Brain microvascular endothelial cell (primary cell): ENCODE data around the gene SCN11A.

Experiments
- DNase-seq: peaks from one replicate; pipeline ENCODE4 v3.0.0-alpha.2; 2020
- H3K27ac ChIP-seq: fragments of 250-450 bp; sonication (Bioruptor Pico); 2 replicates; pipeline ENCODE4 v1.5.1; 2020; ENCODE audit warnings: mild to moderate bottlenecking, moderate library complexity
- H3K27me3 ChIP-seq: fragments of 250-450 bp; sonication (Bioruptor Pico); replicated peaks from 2 replicates; pipeline ENCODE4 v1.5.1; 2020; ENCODE audit warnings: mild to moderate bottlenecking
- H3K36me3 ChIP-seq: fragments of 250-450 bp; sonication (Bioruptor Pico); replicated peaks from 2 replicates; pipeline ENCODE4 v1.5.1; 2020; ENCODE audit warnings: mild to moderate bottlenecking
- H3K4me3 ChIP-seq: 2 replicates; pipeline ENCODE4 v1.5.1; 2011; ENCODE audit warnings: low read depth, mild to moderate bottlenecking, control low read depth, low read length, moderate library complexity
- in situ Hi-C: cut with HindIII; loops from 2 replicates; pipeline ENCODE4 v1.10.0; 2017; ENCODE audit warnings: low sequenced_read_pairs, low pct_ligation_motif_present
- TF ChIP-seq, protein P1 (sequence below): IDR thresholded peaks from 2 replicates; pipeline ENCODE4 v1.5.1; 2011; ENCODE audit warnings: low read depth, mild to moderate bottlenecking, moderate library complexity, low read length, control low read depth, inconsistent platforms; ENCODE audit errors: missing control alignments

SCN11A gene

DNA sequence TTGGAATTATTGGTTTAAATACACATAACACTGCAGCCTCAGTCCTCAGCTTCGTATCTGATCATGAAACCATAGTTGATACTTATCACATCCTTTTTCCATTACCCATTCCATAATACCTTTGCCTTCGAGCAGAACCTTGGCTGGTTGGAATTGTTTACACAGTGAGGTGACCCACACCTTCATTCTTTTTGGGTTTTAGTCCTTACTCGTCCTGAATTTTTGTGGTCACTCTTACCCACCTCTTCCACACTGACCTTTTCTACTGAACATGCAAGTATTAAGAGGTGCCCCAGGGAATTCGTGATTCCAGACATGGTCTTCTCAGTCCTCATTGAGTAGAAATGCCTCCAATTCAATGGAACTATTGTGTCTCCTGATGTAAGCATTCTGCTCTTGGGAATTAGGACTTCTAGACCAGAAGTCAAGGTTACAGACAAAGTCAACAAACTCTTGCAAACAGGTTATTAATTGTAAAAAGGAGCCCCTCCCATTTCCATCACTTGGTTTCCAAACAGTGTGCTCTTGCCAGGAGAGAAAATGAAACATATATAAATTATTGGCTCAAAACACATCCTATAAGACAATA is 37.7 kb downstream of the SCN11A start:
- DNase-seq, result no peak
- Histone ChIP-seq H3K27ac (no peak overlapping the region), H3K4me3 (no peak overlapping the region), H3K27me3 (no peaks in the 10 kb centered on the region), H3K36me3 (no peaks in the 10 kb centered on the region)
- in situ Hi-C loops, result loop anchor here (25.0 kb wide), 1 partner anchor 502 kb away; no protein-coding TSS in a partner anchor
- TF ChIP-seq, protein P1, sequence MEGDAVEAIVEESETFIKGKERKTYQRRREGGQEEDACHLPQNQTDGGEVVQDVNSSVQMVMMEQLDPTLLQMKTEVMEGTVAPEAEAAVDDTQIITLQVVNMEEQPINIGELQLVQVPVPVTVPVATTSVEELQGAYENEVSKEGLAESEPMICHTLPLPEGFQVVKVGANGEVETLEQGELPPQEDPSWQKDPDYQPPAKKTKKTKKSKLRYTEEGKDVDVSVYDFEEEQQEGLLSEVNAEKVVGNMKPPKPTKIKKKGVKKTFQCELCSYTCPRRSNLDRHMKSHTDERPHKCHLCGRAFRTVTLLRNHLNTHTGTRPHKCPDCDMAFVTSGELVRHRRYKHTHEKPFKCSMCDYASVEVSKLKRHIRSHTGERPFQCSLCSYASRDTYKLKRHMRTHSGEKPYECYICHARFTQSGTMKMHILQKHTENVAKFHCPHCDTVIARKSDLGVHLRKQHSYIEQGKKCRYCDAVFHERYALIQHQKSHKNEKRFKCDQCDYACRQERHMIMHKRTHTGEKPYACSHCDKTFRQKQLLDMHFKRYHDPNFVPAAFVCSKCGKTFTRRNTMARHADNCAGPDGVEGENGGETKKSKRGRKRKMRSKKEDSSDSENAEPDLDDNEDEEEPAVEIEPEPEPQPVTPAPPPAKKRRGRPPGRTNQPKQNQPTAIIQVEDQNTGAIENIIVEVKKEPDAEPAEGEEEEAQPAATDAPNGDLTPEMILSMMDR, result no peak

DNA sequence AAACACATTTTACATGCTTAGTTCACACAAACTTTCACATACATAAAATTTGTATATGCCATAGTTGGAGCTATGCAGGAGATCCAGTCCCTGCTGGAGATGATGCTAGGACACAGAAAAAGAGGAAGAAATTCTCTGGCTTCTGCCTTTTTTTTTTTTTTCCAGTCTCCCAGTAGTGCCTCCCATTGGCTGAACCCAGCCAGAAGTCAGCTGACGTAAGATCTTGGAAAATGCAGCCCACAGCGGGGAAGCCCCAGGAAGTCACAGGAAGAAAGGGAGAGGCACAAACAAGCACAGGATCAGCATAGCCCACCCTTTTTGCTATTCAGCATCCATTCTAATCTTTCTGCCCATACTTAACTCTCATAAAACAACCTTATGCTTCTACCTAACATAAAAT is 38.5 kb downstream of the SCN11A start:
- H3K27ac ChIP-seq, result no peak overlapping the region
- TF ChIP-seq, protein P1, result no peak

DNA sequence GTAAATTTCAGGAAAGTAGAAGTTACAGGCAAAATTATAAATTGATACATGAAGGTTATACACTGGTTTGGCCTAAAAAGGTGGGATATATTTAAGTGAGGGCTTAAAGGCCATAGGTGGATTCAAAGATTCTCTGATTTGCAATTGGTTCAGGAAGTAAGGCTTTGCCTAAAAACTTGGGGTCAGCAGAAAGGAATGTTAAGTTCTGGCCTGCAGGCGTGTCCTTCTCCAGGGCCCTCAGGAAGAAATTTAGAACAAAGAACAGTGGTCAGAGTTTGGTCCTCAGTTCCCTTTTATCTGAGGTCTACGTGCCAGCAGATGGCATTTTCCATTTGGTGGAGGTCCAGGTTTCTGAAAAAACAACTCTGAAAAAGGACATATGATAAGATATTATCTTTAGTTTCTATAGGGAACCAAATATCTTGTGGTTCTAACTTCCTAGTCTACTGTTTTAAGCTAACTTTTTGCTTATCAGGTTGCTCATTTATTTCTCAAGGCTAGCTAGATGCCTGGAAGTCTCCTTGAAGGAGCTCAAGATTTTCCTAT is 40.5 kb downstream of the SCN11A start:
- Histone ChIP-seq H3K4me3 (no peak overlapping the region), H3K36me3 (no peaks in the 10 kb centered on the region), H3K27me3 (no peaks in the 10 kb centered on the region), H3K27ac (no peak overlapping the region)
- in situ Hi-C loops, result loop anchor here (25.0 kb wide), 1 partner anchor 499 kb away; no protein-coding TSS in a partner anchor
- TF ChIP-seq, protein P1, result no peak
- no peak for DNase-seq

More for the DNA sequence above, 38.5 kb downstream of the SCN11A start:
- DNase-seq, result peak; percentile 25
- Histone ChIP-seq H3K4me3 (no peak overlapping the region), H3K36me3 (no peaks in the 10 kb centered on the region), H3K27me3 (no peaks in the 10 kb centered on the region)
- in situ Hi-C loops, result loop anchor here (25.0 kb wide), 1 partner anchor 501 kb away; no protein-coding TSS in a partner anchor

DNA sequence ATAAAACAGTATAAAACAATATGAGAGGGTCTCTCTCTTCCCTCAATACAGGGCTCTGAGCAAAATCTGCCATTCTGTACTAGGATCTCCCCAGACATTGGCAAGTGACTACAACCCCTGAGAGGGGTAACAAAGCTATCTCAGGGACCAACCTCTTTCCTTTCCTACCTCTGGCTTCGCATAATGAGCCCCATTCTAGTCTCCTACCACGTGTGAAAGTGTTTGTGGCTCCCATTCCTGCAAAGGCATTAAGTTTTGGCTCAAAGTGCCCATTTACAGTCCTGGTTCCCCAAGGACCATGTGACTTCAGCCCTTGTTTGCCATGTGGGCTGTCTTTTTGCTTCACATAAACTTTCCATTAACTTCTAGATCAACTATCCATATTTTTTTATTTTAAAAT is 46.4 kb downstream of the SCN11A start:
- Histone ChIP-seq H3K27me3 (no peaks in the 10 kb centered on the region), H3K36me3 (no peaks in the 10 kb centered on the region), H3K27ac (no peak overlapping the region), H3K4me3 (no peak overlapping the region)
- in situ Hi-C loops, result loop anchor here (25.0 kb wide), 1 partner anchor 493 kb away; no protein-coding TSS in a partner anchor
- TF ChIP-seq, protein P1, result no peak
- DNase-seq, result no peak
